ENCODE results near the gene PAK6.

PAK6 gene

DNA sequence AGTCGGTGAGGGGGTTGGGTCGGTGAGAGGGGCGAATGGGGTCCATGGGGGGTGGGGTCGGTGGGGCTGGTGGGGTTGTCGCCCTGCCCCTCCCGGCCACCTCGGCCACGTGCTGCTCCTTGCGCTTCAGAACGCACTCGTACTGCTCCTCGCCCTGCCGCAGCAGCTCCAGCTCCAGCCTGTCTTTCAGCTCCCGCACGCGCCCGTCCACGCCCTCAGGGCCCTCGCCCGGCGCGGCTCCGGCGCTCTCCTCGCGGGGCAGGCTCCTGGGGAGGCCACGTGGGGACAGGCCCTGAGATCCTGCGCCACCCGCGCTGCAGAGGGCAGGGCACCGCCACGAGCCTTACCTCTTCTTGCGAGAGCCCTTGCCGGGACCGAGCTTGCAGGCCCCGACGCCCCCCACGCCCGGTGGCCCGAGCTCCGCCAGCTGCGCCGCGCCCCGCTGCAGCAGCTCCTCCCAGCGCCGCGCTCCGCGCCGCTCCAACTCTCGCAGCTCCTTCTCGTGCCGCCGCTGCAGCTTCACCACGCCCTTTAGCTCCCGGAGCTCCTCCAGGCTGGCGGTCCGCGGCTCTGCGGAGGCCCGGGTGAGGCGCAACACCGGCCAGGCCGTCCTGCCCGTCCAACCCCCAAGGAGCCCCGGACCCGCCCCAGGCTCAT, 52.2 kb downstream of the PAK6 start:
- DNase-seq (ENCODE audit: low read depth in 2 of 3, low spot score in 2 of 3): no peak

DNA sequence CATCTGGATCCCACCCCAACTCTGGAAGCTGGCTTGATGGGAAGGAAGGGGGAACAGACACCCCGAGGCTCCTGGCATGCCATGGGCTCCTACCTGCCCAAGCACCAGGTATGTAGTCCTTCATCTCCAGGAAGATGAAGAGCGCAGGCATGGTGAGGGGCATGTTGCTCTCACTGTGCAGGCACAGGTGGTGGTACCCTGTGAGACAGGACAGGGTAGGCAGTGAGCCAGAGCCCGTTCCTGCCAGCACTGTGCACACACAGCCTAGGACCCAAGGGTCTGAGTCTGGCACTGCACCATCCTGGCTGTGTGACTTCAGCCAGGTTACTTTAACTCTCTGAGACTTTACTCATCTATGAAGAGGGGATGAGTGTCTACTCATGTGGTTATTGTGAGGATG, 53.4 kb downstream of the PAK6 start:
- DNase-seq (ENCODE audit: low read depth in 2 of 3, low spot score in 2 of 3): no peak

DNA sequence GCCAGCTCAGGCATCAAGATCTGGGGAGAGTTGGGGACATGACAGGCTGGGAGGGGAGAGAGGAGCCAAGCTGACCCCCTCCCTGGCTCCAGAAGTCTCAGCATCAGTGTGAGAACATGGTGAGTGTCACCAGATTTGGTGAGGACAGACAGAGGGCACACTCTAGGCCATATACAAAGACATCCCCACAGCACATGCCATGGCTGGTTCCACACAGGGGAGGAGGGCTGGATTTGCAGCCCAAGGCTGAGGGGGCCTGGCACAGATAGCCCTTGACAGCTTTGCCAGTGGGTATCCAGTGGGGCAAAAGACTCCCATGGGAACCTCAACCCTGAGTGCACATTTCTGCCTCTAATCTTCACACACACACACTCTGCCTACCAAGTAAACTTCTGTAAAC, 54.1 kb downstream of the PAK6 start:
- DNase-seq (ENCODE audit: low read depth in 2 of 3, low spot score in 2 of 3): no peak

DNA sequence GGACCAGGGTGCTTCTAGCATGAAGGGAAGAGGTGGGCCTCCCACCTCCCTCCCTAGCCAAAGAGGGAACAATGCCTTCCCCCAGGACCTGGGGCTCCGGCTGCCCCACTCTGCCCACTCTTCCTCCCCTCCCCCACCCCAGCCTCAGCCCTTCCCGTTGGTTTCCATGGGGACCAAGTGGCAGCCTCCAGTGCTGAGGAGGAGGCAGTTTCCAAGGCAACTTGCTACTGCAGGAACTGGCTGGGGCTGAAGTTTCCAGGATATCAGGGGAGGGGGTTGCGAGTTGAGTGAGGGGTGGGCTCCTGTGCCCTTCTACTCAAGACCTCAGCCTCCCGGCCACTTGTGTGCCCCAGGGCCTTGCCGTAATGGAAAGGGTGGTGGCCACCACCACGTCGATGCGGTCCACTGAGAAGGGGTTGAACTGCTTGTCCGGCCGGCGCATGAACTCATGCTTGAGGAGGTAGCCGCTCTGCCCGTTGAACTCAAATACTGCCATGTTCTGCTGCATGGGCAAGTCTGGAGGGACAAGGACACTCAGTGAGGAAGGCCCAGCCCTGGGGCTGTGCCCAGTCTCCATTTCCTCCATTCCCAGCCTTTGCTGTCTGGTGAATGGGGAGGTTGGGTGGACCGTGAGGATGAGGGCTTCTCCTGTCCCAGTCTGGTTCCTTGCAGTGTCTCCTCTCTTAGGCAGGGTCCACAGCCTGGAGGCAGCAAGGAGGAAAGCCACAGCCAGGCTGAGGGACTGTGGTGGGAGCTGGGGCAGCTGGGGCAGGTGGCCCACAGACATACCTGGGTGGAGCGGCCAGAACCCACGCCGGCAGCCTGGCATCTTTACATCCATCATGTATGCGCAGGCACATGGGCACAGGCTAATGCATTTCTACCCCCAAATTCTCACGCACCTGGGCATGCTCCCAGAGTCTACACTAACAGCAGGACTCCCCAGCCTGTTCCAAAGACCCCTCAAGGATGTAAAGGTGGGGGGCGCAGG, 55.3 kb downstream of the PAK6 start:
- no peak for DNase-seq (ENCODE audit: low read depth in 2 of 3, low spot score in 2 of 3)

DNA sequence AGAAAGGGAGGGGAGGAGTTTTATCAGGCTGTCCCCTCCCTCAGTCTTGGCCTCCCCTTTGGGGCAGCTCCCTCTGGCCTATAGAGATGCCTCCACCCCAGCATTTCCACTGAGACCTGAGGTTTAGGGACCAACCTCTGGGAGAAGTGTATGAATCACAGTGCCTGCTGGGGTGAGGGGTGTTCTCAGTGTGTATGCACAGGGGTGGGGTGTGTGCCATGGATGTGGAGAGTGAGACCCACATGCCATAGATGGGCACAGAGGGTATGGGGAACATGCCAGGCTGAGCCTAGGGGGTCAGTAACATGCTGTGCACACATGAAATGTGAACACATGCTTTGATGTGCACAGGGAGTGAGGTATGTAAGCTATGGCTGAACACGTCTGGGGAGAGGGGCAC, 56.4 kb downstream of the PAK6 start:
- DNase-seq (ENCODE audit: low read depth in 2 of 3, low spot score in 2 of 3): no peak

DNA sequence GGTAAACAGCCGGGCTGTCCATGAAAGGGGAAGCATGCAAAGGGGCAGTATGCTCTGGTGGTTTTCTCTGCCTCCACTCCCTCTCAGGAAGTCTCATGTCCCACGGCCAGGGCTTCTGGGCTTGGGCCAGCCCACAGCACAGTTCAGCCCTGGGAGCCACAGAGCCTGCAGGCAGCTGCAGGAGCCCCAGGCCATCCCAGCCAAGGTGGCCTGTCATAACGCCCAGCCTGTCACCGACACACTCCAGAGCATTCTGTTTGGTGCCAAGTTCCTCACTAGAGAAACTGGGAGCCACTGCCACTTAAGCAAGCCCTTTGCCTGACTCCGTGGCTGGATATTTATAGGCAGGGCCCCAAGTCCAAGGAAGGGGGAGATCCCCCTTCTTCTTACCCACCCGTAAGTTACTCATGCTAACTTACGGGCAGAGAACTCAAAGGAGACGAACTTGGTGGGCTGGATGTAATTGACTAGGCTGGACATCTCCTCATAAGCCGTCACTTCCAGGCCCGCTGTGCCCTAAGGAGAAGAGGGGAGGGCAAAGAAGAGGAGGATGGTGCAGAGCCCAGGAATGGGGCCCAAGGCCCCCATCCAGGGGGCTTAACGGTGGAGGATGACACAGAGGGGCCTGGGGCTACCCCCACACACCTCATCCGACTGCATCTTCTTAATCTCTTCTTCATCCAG, 57.2 kb downstream of the PAK6 start:
- DNase-seq (ENCODE audit: low read depth in 2 of 3, low spot score in 2 of 3): no peak

DNA sequence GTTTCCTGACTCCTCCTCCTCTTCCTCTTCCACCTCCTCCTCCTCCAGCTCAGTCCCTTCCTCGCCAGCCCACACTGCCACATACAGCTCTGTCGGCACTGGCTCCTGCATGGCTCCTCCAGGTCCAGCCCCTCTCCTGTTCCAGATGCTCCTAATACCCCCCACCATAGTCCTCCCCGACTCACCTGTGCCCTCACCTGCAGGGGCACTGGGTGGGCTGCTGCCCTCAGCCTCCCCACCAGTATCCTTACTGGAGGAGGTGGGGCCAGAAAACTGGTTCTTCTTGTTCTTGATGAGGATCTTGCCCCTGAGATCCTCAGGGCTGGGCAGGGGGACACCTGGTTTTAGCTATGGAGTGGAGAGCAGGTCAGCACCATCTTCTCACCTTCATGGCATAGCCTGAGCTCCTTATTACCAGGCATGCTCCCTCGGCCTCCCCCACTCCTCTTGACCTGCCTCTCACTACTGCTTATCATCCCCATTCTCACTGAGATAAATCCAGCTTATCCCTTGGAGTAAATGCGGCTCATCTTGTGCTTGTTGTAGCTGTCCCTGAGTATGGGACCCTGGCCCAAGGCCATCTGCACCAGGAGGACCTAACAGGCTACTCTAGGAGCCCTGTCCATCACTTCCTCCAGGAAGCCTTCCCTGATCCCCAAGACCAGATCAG, 57.8 kb downstream of the PAK6 start:
- no peak for DNase-seq (ENCODE audit: low read depth in 2 of 3, low spot score in 2 of 3)

DNA sequence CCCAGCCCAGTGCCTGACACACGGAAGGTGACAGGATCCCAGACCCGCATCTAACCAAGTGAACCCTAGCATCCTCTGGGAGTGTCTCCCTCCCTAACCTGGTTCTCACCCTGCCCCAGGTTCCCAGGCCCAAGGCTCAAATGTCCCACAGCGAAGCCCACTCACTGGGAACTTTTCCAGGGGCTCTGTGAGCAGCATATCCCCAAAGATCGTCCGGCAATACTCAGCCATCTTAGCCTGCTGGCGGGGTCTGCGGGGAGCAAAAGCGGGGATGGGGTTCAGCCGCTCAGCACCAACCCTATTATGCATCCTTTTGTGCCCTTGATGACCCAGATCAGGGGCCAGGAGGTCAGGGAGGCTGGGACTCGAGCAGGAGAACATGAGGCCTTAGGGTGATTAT, 58.5 kb downstream of the PAK6 start:
- DNase-seq (ENCODE audit: low read depth in 2 of 3, low spot score in 2 of 3): no peak

DNA sequence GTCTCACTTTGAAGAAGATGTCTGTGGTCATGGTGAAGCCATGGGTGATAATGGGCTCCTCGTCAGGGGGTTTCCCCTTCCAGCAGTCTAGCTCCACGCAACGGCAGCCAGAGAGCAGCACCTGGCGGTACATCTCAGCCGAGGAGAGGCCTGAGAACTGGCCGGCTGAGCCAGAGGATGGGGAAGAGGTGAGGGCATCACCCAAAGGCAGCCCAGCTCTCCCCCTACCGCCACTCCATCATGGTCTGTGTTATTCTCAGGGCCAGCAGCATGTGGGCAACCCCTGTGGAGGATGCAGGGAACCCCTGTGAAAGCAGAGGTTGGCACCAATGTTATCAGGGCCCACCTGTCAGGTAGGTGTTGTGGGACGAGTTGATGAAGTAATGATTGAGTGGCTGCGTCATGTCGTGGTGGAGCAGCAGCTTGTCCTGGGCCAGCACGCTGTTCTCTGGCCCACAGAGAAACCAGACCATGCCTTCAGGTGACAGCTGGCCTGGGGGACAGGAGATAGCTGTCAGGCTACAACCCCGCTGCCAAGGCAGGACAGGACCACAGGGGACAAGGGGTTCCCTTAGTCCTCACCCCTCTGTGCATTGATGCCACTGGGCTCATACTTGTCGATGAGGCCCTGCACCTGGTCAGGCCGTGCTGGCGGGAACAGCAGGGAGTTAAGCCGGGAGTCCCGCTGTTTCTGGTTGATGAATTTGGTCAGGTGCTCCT, 59.5 kb downstream of the PAK6 start:
- DNase-seq (ENCODE audit: low read depth in 2 of 3, low spot score in 2 of 3): no peak

DNA sequence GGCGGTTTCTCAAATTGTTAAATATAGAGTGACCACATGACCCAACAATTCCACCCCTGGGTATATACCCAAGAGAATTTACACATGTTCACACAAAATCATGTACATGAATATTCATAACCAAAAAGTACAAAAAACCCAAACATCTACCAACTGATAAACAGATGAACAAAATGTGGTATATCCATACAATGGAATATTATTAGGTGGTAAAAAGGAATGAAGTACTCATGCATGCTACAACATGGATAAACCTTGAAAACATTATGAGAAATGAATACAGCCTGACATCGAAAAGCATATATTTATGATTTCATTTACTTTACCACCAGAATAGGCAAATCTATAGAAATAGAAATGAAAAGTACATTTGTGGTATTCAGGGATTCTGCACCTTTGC, 61.5 kb downstream of the PAK6 start:
- DNase-seq (ENCODE audit: low read depth in 2 of 3, low spot score in 2 of 3): no peak

DNA sequence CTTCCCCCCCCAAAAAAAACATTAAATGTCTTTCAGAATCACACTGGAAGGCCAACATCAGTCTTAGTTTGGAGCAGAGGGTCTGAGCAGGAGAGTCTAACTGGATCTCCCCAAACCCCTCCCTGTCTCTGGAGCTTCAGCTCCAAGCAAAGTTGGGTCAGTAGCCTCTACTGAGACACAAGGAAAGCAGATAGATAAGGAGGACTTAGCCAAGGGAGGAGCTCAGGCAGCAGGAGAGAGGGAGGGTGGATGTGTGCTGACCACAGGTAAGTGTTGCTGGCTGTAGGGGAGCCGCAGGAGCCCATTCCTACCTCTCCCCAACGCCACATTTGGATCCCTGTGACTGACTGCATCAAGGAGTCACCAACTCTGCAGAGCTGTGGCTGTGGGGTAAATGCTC, 61.9 kb downstream of the PAK6 start:
- DNase-seq (ENCODE audit: low read depth in 2 of 3, low spot score in 2 of 3): no peak

DNA sequence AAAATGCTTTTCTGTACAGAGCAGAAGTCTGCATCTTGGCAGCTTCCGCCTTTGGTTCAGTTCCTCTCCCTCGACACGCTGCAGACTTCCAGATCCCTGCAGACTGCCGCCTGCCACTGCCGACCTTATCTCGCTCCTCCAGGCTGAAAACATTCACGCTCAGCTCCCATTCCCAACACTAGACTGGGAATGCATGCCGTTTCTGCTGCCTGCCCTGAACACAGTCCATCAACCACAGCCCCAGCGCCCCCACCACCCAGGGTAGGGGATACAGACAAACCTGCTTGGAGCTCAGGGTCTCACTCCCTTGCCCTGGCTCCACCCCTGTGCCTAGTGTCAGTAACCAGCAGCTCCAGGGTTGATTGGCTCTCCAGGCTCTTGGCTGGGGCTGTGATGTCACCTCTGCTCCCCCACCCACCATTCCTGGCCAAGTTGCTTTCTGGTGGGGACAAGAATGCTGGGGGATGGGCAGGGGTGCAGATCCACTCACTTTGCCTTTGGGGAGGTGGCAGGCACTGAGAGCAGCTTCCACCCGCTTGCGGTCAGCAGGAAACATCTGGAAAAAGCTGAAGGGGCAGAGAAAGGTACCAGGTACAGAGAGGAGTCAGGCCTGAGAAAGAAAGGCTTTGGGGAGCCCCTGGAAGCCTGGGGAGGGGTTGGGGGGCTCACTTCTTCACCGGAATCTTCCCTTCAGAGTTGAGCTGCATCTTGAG, 62.8 kb downstream of the PAK6 start:
- DNase-seq (ENCODE audit: low read depth in 2 of 3, low spot score in 2 of 3): no peak

DNA sequence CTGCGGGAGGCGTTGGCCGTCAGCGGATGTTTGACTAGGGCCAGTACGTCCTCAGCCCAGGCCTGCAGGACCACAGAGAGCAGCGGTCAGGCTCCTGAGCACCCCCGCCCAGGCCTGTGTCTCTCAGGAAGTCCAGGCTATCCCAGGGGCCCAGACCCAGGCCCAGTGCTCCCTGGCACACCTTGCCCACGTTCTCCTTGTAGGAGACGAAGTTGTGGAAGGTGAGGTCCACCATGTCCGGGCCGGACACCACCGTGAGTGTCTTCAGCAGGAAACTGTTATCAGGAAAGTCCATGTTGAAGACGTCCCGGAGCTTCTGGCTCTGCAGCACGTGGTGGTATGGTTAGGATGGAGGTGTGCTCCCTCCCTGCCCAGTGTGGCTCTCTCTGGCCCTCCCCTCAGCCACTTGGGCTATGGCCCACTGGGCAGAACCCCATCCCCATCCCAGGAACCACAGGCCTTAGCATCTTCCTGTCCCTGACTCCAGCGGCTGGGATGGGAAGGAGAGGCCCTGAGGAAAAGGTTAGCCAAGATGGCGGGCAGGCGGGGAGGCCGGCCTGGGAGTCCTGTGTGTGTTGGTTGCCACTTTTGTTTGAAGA, 63.5 kb downstream of the PAK6 start:
- DNase-seq (ENCODE audit: low read depth in 2 of 3, low spot score in 2 of 3): no peak

DNA sequence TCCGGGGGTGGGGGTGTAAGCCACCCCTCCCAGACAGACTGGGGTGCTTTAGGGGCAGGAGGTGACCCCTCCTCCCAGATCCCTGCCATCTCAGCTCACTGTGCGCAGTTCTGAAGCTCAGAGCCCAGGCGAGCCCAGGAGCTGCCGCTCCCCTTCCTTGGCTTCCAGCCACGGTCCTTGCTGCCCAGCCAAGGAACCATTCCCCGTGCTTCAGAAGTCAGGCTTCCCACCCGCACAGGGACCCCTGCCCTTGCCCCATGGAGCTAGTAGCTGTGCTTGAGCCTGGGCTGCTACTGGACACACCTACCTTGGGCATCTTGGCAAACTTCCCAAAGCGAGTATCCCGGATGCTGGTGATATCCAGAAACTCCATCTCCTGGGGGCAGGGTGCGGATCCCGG, 64.1 kb downstream of the PAK6 start:
- no peak for DNase-seq (ENCODE audit: low read depth in 2 of 3, low spot score in 2 of 3)

DNA sequence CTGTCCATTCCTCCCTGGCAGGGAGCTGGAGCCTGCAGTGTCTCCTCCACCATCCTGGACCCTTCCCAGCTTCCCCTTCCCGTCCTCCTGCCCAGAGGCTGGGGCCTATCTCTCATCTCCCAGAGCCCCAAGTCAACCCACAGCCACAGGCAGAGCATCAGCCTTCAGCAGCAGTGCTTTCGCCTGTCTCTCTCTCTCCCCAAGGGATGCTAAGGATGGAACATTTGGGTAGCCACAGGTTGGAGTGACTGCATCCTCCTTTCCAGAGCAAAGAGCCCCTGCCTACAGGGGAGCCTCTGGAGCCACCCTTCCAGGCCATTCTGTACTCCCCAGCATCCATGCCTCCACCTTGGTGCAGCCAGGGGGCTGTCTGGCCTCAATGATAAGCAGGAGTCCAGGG, 64.7 kb downstream of the PAK6 start:
- no peak for DNase-seq (ENCODE audit: low read depth in 2 of 3, low spot score in 2 of 3)

DNA sequence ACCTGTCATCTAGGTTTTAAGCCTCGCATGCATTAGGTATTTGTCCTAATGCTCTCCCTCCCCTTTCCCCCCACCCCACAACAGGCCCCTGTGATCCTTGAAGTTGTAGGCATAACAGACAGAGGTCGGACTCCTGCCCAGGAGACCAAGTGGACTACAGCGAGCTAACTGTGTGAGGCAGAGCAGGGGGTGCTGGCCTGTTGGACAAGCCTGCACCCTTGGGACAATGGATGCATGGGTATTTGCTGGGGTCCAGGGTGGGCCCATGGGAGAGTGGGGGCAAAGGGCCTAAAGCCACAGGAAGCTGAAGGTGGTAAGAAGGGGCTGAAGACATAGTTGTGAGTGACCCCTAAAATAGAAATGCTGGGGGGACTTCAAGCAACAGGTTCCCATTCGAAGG, 66.4 kb downstream of the PAK6 start:
- DNase-seq (ENCODE audit: low read depth in 2 of 3, low spot score in 2 of 3): no peak

DNA sequence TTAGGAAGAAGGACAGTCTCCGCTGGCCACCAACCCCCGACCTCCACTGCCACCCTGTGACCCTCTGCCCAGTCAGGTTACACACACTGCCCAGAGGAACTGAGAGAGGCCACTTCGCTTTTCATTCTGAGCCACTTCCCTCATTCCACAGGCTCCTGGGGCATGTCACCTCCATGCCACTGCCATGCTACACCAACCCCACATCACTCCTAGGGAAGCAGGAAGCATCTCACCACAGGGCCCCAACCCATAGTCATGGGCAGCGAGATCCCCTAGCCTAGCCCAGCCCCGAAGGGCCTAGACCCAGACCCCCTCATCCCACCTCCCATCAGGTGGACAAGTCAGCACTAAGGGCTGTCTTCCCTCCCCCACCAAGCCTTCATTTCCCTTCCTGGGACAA, 67.5 kb downstream of the PAK6 start:
- DNase-seq (ENCODE audit: low read depth in 2 of 3, low spot score in 2 of 3): no peak

DNA sequence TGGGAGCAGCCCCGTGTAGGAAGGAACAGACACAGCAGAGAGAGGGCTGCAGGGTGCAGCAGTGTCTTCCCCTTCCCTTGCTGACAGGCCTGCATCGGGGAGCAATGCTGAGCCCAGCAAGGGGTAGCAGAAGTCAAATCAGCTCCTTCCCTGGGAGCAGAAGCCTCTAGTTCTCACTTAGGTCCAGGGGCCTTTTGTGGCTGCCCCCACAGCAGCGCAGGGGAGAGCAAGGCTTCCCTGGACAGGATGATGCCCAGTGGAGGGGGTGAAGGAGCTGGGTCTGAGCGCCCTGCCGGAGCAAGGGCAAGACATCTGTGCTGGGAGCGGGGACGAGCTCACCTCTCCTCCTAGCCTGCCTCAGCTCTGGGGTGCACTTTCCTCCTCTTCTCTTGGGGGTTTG, 68.0 kb downstream of the PAK6 start:
- DNase-seq (ENCODE audit: low read depth in 2 of 3, low spot score in 2 of 3): no peak

DNA sequence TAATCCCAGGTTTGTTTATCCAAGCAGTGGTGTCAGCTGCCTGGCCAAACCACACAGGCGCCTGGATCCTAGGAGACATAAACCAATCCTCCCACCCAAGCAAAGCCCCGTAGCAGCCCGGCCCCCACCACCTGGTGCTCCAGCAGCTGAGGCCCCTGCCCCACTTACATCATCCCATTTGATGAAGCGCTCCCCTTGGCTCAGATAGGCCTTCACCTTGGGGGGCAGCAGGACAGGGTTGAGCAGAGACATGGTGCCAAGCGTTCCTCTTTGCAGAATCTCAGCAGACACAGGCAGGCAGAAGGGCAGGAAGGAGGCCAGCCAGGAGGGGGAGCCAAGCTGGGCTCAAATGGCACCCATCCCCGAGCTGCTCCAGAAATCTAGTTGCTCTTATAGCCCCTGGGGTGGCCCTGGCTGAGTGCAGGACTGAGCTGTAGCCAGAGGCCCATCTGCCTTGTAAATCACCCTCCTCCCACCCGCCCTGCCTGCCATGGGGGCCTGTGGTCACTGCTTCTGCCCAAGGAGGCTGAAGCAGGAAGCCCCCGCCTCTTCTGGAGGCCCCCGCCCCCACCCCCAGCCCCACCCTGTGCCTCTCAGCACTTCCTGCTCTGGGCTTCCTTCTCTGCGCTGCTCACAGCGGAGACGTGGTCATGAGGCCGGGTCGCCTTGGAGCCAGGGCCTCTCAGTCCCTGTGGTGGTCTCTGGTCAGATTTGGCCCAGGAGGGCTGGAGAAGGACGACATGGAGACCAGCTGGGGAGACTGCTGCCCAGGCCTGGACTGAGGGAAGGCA, 68.8 kb downstream of the PAK6 start, which contains the start of gene PLCB2:
Gene PLCB2 (minus strand): TSS at position 515 of the 791 bp plus-strand sequence. CDS start 263 bp downstream, at position 252.
- DNase-seq (ENCODE audit: low read depth in 2 of 3, low spot score in 2 of 3): peak in 2 of 3 experiments; percentile 42 to 45

Data from activated CD8-positive, alpha-beta memory T cell treated with anti-CD3 and anti-CD28 coated beads for 48 hours (primary cell).